HepG2 (cell line): ENCODE results near the gene SYNDIG1. TPM values are rescaled to one million over a fixed set of nuclear protein-coding genes. Genes with fewer than 3 reads are reported as not detected.

ENCODE experiments used
- ATAC-seq: fragments of 200-7000 bp; cut with Tn5 transposase; 3 replicates; pipeline ENCODE4 v1.9.1; 2020; ENCODE audit warnings: mild to moderate bottlenecking, moderate library complexity
- BruUV-seq: library from RNA; stranded (reverse); fragments of 400-500 nt; replicated peaks from 2 replicates; lab custom pipeline; 2021; lab: Mats Ljungman, UMichigan
- CTCF ChIA-PET: fragments of 300-600 bp; formaldehyde crosslinking; extraction: SDS; loops from one replicate; lab custom pipeline; 2021; ENCODE audit warnings: low total read pairs, inconsistent platforms, low intra/inter-chr PET ratio; lab: Yijun Ruan, JAX
- POLR2A ChIA-PET: fragments of 350-600 bp; sonication (Branson Sonifier 250); formaldehyde crosslinking; loops from one replicate; lab custom pipeline; 2020; ENCODE audit warnings: antibody characterized with exemption, inconsistent platforms; lab: Yijun Ruan, JAX
- DNase-seq: peaks from one replicate; pipeline ENCODE4 v3.0.0-alpha.2; 2015; ENCODE audit warnings: low spot score
- FAIRE-seq: peaks from 3 replicates; lab custom pipeline; 2011; peaks lifted over from hg19 to GRCh38; lab: Jason Lieb, UNC
- H2AFZ ChIP-seq: one replicate; pipeline ENCODE4 v1.6.1; 2011; ENCODE audit warnings: low read length, inconsistent platforms
- H3K27ac ChIP-seq: fragments of 300-600 bp; 3 replicates; pipeline ENCODE4 v1.8.0; 2011; ENCODE audit warnings: mixed run types, mild to moderate bottlenecking, mixed read lengths, low read length, inconsistent platforms; ENCODE audit not compliant: insufficient read depth; ENCODE audit errors: extremely low read length
- H3K27me3 ChIP-seq, 2 experiments: fragments of 200-600 bp in 1 of 2; 2 replicates in 1 of 2; 3 replicates in 1 of 2; pipeline versions ENCODE4 v1.6.0 to v1.8.0; 2011; ENCODE audit warnings: low read length in 2 of 2, mild to moderate bottlenecking in 2 of 2, moderate library complexity in 2 of 2, inconsistent platforms in 1 of 2; ENCODE audit not compliant: insufficient read depth in 2 of 2, control insufficient read depth in 1 of 2
- H3K36me3 ChIP-seq, 2 experiments: fragments of 200-600 bp in 1 of 2; replicated peaks in 1 of 2; 2 replicates in 1 of 2; 3 replicates in 1 of 2; pipeline versions ENCODE4 v1.5.1 to v1.8.0; 2011; ENCODE audit warnings: low read length in 2 of 2, inconsistent platforms in 1 of 2; ENCODE audit not compliant: insufficient read depth in 2 of 2, control insufficient read depth in 1 of 2
- H3K4me1 ChIP-seq: 2 replicates; pipeline ENCODE4 v1.5.1; 2012; ENCODE audit warnings: low read length, inconsistent platforms; ENCODE audit not compliant: insufficient read depth
- H3K4me2 ChIP-seq: 2 replicates; pipeline ENCODE4 v1.6.0; 2011; ENCODE audit warnings: low read depth, low read length, inconsistent platforms
- H3K4me3 ChIP-seq, 3 experiments: fragments of 200-600 bp in 1 of 3; sonication (generic), shearing (Covaris generic) in 1 of 3; replicated peaks in 1 of 3; 2 replicates each; pipeline ENCODE4 v1.5.1; 2011 to 2016; ENCODE audit warnings: low read length in 3 of 3, inconsistent platforms in 2 of 3, low read depth in 2 of 3, mild to moderate bottlenecking in 2 of 3, control low read depth in 1 of 3, mixed read lengths in 1 of 3; ENCODE audit not compliant: insufficient read depth in 1 of 3
- H3K79me2 ChIP-seq: one replicate; pipeline ENCODE4 v1.6.1; 2011; ENCODE audit warnings: low read length, inconsistent platforms; ENCODE audit not compliant: insufficient read depth
- H3K9ac ChIP-seq: 2 replicates; pipeline ENCODE4 v1.6.0; 2011; ENCODE audit warnings: mild to moderate bottlenecking, low read depth, low read length, inconsistent platforms; ENCODE audit not compliant: insufficient read depth
- H3K9me3 ChIP-seq: 2 replicates; pipeline ENCODE4 v1.5.1; 2012; ENCODE audit warnings: mild to moderate bottlenecking, low read length
- H4K20me1 ChIP-seq: 2 replicates; pipeline ENCODE4 v1.6.0; 2011; ENCODE audit warnings: inconsistent platforms, mild to moderate bottlenecking, low read length, moderate library complexity; ENCODE audit not compliant: insufficient read depth
- ATM ChIP-seq: fragments of 450-650 bp; IDR thresholded peaks from 2 replicates; pipeline ENCODE4 v1.7.1; 2017; ENCODE audit warnings: mild to moderate bottlenecking, borderline replicate concordance
- DPF2 ChIP-seq: sonication (generic); formaldehyde crosslinking; IDR thresholded peaks from 2 replicates; pipeline ENCODE4 v1.4.0; 2020; ENCODE audit warnings: mild to moderate bottlenecking, low read depth, missing genetic modification reagents, borderline replicate concordance
- E2F2 ChIP-seq: sonication (generic); formaldehyde crosslinking; IDR thresholded peaks from 2 replicates; pipeline ENCODE4 v1.4.0; 2020; ENCODE audit warnings: missing genetic modification reagents, borderline replicate concordance
- HIC2 ChIP-seq: sonication (generic); formaldehyde crosslinking; IDR thresholded peaks from 2 replicates; pipeline ENCODE4 v1.9.0; 2022; ENCODE audit warnings: low read depth, missing genetic modification reagents
- NFE2L2 ChIP-seq: fragments of 150-350 bp; IDR thresholded peaks from 2 replicates; pipeline ENCODE4 v1.6.1; 2014; ENCODE audit warnings: low read length
- NR2C2 ChIP-seq: sonication (generic); formaldehyde crosslinking; IDR thresholded peaks from 2 replicates; pipeline ENCODE4 v1.4.0; 2020; ENCODE audit warnings: missing genetic modification reagents, mild to moderate bottlenecking, moderate library complexity, borderline replicate concordance
- PRDM15 ChIP-seq: sonication (generic); formaldehyde crosslinking; IDR thresholded peaks from 2 replicates; pipeline ENCODE4 v1.4.0; 2020; ENCODE audit warnings: missing genetic modification reagents
- SALL2 ChIP-seq: sonication (generic); formaldehyde crosslinking; IDR thresholded peaks from 2 replicates; pipeline ENCODE4 v1.8.1; 2023; ENCODE audit warnings: mild to moderate bottlenecking, missing genetic modification reagents, inconsistent platforms
- TFE3 ChIP-seq: IDR thresholded peaks from 2 replicates; pipeline ENCODE4 v1.6.1; 2016
- ZBTB39 ChIP-seq: sonication (generic); formaldehyde crosslinking; IDR thresholded peaks from 2 replicates; pipeline ENCODE4 v1.5.0; 2020; ENCODE audit warnings: missing genetic modification reagents
- ZBTB8A ChIP-seq: sonication (generic); formaldehyde crosslinking; IDR thresholded peaks from 2 replicates; pipeline ENCODE4 v1.4.0; 2020; ENCODE audit warnings: mild to moderate bottlenecking, low read depth, missing genetic modification reagents, borderline replicate concordance
- ZNF274 ChIP-seq: sonication (generic); formaldehyde crosslinking; IDR thresholded peaks from 2 replicates; pipeline ENCODE4 v1.5.1; 2020; ENCODE audit warnings: mild to moderate bottlenecking, missing genetic modification reagents
- ZNF570 ChIP-seq: sonication (generic); formaldehyde crosslinking; IDR thresholded peaks from 2 replicates; pipeline ENCODE4 v1.4.0; 2020; ENCODE audit warnings: mild to moderate bottlenecking, missing genetic modification reagents, borderline replicate concordance
- ZNF775 ChIP-seq: sonication (generic); formaldehyde crosslinking; IDR thresholded peaks from 2 replicates; pipeline ENCODE4 v1.4.0; 2020; ENCODE audit warnings: missing genetic modification reagents, mild to moderate bottlenecking, moderate library complexity, borderline replicate concordance
- WGBS: methylation state at CpG from one replicate; pipeline ENCODE4 v1.1.6; 2017; ENCODE audit warnings: low lambda C conversion rate; 5-methylcytosine and 5-hydroxymethylcytosine counted together
- in situ Hi-C: cut with HindIII; loops from 2 replicates; pipeline ENCODE4 v1.10.0; 2017; ENCODE audit warnings: low pct_unique_long_range_greater_than_20kb; ENCODE audit not compliant: extremely low pct_ligation_motif_present
- intact Hi-C: fragments of 100-400 bp; cut with micrococcal nuclease; formaldehyde crosslinking; loops from one replicate; pipeline ENCODE4 v1.10.0; 2022; ENCODE audit not compliant: unreplicated experiment
- polyA plus RNA-seq, 8 experiments: library from polyadenylated mRNA; depleted of rRNA in 3 of 8; stranded (reverse) in 7 of 8; unstranded in 1 of 8; fragments of >200 nt; fragmentation: Illumina TruSeq in 4 of 8; extraction: Trizol in 4 of 8; gene quantifications; 2 replicates each; pipeline versions ENCODE4 v1.2.1 to v1.2.3, GENCODE V29; 2011 to 2016; ENCODE audit warnings: low read depth in 4 of 8, missing spikeins in 1 of 8, mixed read lengths in 1 of 8; ENCODE audit not compliant: insufficient read depth in 1 of 8
- total RNA-seq, 5 experiments: library from RNA; depleted of rRNA; stranded (reverse); fragments of >200 nt; fragmentation: Illumina TruSeq; extraction: Trizol; gene quantifications; 2 replicates each; pipeline ENCODE4 v1.2.3, GENCODE V29; 2016; ENCODE audit warnings: low read depth in 1 of 5

SYNDIG1 gene
- total and polyA plus RNA-seq, 2 of the 13 experiments (the other 11 are each of a cell fraction or from before 2014, with no cell fraction given): not detected

GRCh38 chr20:24668791-24669190, 199.4 kb downstream of the SYNDIG1 start:
- in situ Hi-C loops: no loop called here
- DNase-seq (no peak), FAIRE-seq (no peak), ATAC-seq (no peak)
- H3K36me3 ChIP-seq: no peaks in the 10 kb centered on the region
- H3K4me2 ChIP-seq: no peak overlapping the region
- H3K4me3 ChIP-seq: no peak overlapping the region
- H3K9ac ChIP-seq: no peak overlapping the region
- WGBS: 0% methylated on average over 1 of the region's 5 CpGs
- peaks cover 7 to 27% of the 10 kb centered on the region in 2 experiments; a peak in 3 of 5 replicates for H3K27me3 ChIP-seq
- intact Hi-C loops: no loop called here
- no peaks in the 10 kb centered on the region for H3K4me1 ChIP-seq
- H2AFZ ChIP-seq: no peak overlapping the region
- no peaks in the 10 kb centered on the region for H3K9me3 ChIP-seq
- ChIA-PET POLR2A (no interaction called here), CTCF (no interaction called here)
- H3K27ac ChIP-seq: no peak overlapping the region
- TF ChIP-seq ZNF274 (CRISPR knock-in tag) (no peak), ATM (no peak), ZBTB8A (CRISPR knock-in tag) (no peak), PRDM15 (CRISPR knock-in tag) (no peak), NR2C2 (no peak), SALL2 (CRISPR knock-in tag) (no peak), NFE2L2 (no peak), E2F2 (CRISPR knock-in tag) (no peak), ZNF775 (CRISPR knock-in tag) (no peak), DPF2 (CRISPR knock-in tag) (no peak), TFE3 (CRISPR knock-in tag) (no peak), HIC2 (CRISPR knock-in tag) (no peak), ZNF570 (no peak), ZBTB39 (CRISPR knock-in tag) (no peak)
- no peaks in the 10 kb centered on the region for H4K20me1 ChIP-seq
- H3K79me2 ChIP-seq: no peaks in the 10 kb centered on the region
- no TSS peak for BruUV-seq
